Measurements from ENCODE around the gene RAB11FIP4.
"Not testable (repeated sequence)": the region's sequence is repeated elsewhere in the genome, so short reads cannot be mapped to it uniquely, and the experiment has no call there.

RAB11FIP4 gene

GRCh38 chr17:31391496-31391949, at the start of gene RAB11FIP4:
Gene RAB11FIP4 (plus strand): TSS chr17:31391675. CDS start chr17:31391853, 178 bp downstream.
- peak; percentile 75 for DNase-seq (ENCODE audit: low spot score)

GRCh38 chr17:31345191-31345747, 46.2 kb upstream of the RAB11FIP4 start:
- DNase-seq (ENCODE audit: low spot score): not testable (repeated sequence)

GRCh38 chr17:31349454-31349853, 42.0 kb upstream of the RAB11FIP4 start:
- no peak for DNase-seq (ENCODE audit: low spot score)

GRCh38 chr17:31355935-31356334, 35.5 kb upstream of the RAB11FIP4 start:
- no peak for DNase-seq (ENCODE audit: low spot score)

GRCh38 chr17:31357091-31357490, 34.4 kb upstream of the RAB11FIP4 start:
- no peak for DNase-seq (ENCODE audit: low spot score)

- DNase-seq (ENCODE audit: low spot score): no peak
Measured at GRCh38 chr17:31357839-31358394, 33.6 kb upstream of the RAB11FIP4 start.

GRCh38 chr17:31364012-31364411, 27.5 kb upstream of the RAB11FIP4 start:
- no peak for DNase-seq (ENCODE audit: low spot score)

GRCh38 chr17:31366088-31366487, 25.4 kb upstream of the RAB11FIP4 start:
- DNase-seq (ENCODE audit: low spot score): no peak

- no peak for DNase-seq (ENCODE audit: low spot score)
Measured at GRCh38 chr17:31369266-31369665, 22.2 kb upstream of the RAB11FIP4 start.

- DNase-seq (ENCODE audit: low spot score): no peak
Measured at GRCh38 chr17:31371511-31372097, 19.9 kb upstream of the RAB11FIP4 start.

GRCh38 chr17:31373150-31374093, 18.1 kb upstream of the RAB11FIP4 start:
- peak; percentile 86 for DNase-seq (ENCODE audit: low spot score)

- DNase-seq (ENCODE audit: low spot score): no peak
Measured at GRCh38 chr17:31374094-31374447, 17.4 kb upstream of the RAB11FIP4 start.

- DNase-seq (ENCODE audit: low spot score): no peak
Measured at GRCh38 chr17:31374503-31374902, 17.0 kb upstream of the RAB11FIP4 start.

- DNase-seq (ENCODE audit: low spot score): no peak
Measured at GRCh38 chr17:31378638-31379037, 12.8 kb upstream of the RAB11FIP4 start.

- no peak for DNase-seq (ENCODE audit: low spot score)
Measured at GRCh38 chr17:31379597-31380205, 11.8 kb upstream of the RAB11FIP4 start.

- no peak for DNase-seq (ENCODE audit: low spot score)
Measured at GRCh38 chr17:31381165-31381668, 10.3 kb upstream of the RAB11FIP4 start.

- not testable (repeated sequence) for DNase-seq (ENCODE audit: low spot score)
Measured at GRCh38 chr17:31382668-31383275, 8.7 kb upstream of the RAB11FIP4 start.

- DNase-seq (ENCODE audit: low spot score): not testable (repeated sequence)
Measured at GRCh38 chr17:31383488-31383887, 8.0 kb upstream of the RAB11FIP4 start.

GRCh38 chr17:31385428-31386285, 5.8 kb upstream of the RAB11FIP4 start:
- DNase-seq (ENCODE audit: low spot score): no peak

GRCh38 chr17:31386542-31387075, 4.9 kb upstream of the RAB11FIP4 start:
- DNase-seq (ENCODE audit: low spot score): no peak
